HEK293 (cell line): ENCODE results near the gene FAM118A.
A peak's percentile ranks its signal among the peaks of the same experiment; 100 is the strongest.

ENCODE experiments used
- KLF17 ChIP-seq: fragments of 450-650 bp; formaldehyde crosslinking; IDR thresholded peaks from 2 replicates; pipeline ENCODE4 v1.5.1; 2016; ENCODE audit warnings: missing biosample characterization, missing genetic modification characterization
- PBX3 ChIP-seq: sonication (generic); formaldehyde crosslinking; IDR thresholded peaks from 2 replicates; pipeline ENCODE4 v1.8.1; 2022; ENCODE audit warnings: mild to moderate bottlenecking, moderate library complexity, missing genetic modification reagents
- REPIN1 ChIP-seq: fragments of 450-650 bp; formaldehyde crosslinking; IDR thresholded peaks from 2 replicates; pipeline ENCODE4 v1.5.1; 2017; ENCODE audit warnings: missing biosample characterization, missing genetic modification characterization, low read depth
- SALL2 ChIP-seq: fragments of 450-650 bp; formaldehyde crosslinking; IDR thresholded peaks from 2 replicates; pipeline ENCODE4 v1.5.0; 2017; ENCODE audit warnings: missing biosample characterization, mild to moderate bottlenecking, missing genetic modification characterization, borderline replicate concordance
- ZFHX2 ChIP-seq: fragments of 450-650 bp; formaldehyde crosslinking; conservative IDR thresholded peaks from 2 replicates; pipeline ENCODE4 v1.5.1; 2016; ENCODE audit warnings: missing biosample characterization, missing genetic modification characterization
- ZNF16 ChIP-seq: fragments of 450-650 bp; formaldehyde crosslinking; IDR thresholded peaks from 2 replicates; pipeline ENCODE4 v1.5.1; 2016; ENCODE audit warnings: low read depth, missing biosample characterization, missing genetic modification characterization
- ZNF202 ChIP-seq: fragments of 450-650 bp; formaldehyde crosslinking; IDR thresholded peaks from 2 replicates; pipeline ENCODE4 v1.5.1; 2016; ENCODE audit warnings: missing biosample characterization, missing genetic modification characterization, borderline replicate concordance
- ZNF26 ChIP-seq: fragments of 450-650 bp; formaldehyde crosslinking; IDR thresholded peaks from 2 replicates; pipeline ENCODE4 v1.5.1; 2016; ENCODE audit warnings: missing biosample characterization, missing genetic modification characterization
- ZNF266 ChIP-seq: fragments of 450-650 bp; formaldehyde crosslinking; IDR thresholded peaks from 2 replicates; pipeline ENCODE4 v1.5.1; 2016; ENCODE audit warnings: missing biosample characterization, missing genetic modification characterization, low read depth
- ZNF335 ChIP-seq: fragments of 450-650 bp; formaldehyde crosslinking; conservative IDR thresholded peaks from 2 replicates; pipeline ENCODE4 v1.5.1; 2016; ENCODE audit warnings: missing biosample characterization, missing genetic modification characterization
- ZNF362 ChIP-seq: fragments of 450-650 bp; formaldehyde crosslinking; IDR thresholded peaks from 2 replicates; pipeline ENCODE4 v1.5.1; 2016; ENCODE audit warnings: missing biosample characterization, missing genetic modification characterization
- ZNF394 ChIP-seq: fragments of 450-650 bp; formaldehyde crosslinking; IDR thresholded peaks from 2 replicates; pipeline ENCODE4 v1.5.1; 2016; ENCODE audit warnings: missing biosample characterization, missing genetic modification characterization, mild to moderate bottlenecking, moderate library complexity, borderline replicate concordance
- ZNF404 ChIP-seq: fragments of 450-650 bp; formaldehyde crosslinking; IDR thresholded peaks from 2 replicates; pipeline ENCODE4 v1.5.1; 2017; ENCODE audit warnings: missing biosample characterization, missing genetic modification characterization
- ZNF416 ChIP-seq: fragments of 450-650 bp; formaldehyde crosslinking; IDR thresholded peaks from 2 replicates; pipeline ENCODE4 v1.5.1; 2016; ENCODE audit warnings: missing biosample characterization, missing genetic modification characterization
- ZNF426 ChIP-seq: fragments of 450-650 bp; formaldehyde crosslinking; IDR thresholded peaks from 2 replicates; pipeline ENCODE4 v1.5.1; 2017; ENCODE audit warnings: missing biosample characterization, missing genetic modification characterization, mild to moderate bottlenecking, inconsistent platforms, moderate library complexity
- ZNF473 ChIP-seq: fragments of 450-650 bp; formaldehyde crosslinking; IDR thresholded peaks from 2 replicates; pipeline ENCODE4 v1.5.1; 2017; ENCODE audit warnings: missing biosample characterization, missing genetic modification characterization
- ZNF488 ChIP-seq: fragments of 450-650 bp; formaldehyde crosslinking; IDR thresholded peaks from 2 replicates; pipeline ENCODE4 v1.5.1; 2016; ENCODE audit warnings: missing biosample characterization, missing genetic modification characterization
- ZNF548 ChIP-seq: fragments of 450-650 bp; formaldehyde crosslinking; IDR thresholded peaks from 2 replicates; pipeline ENCODE4 v1.5.1; 2016; ENCODE audit warnings: missing biosample characterization, missing genetic modification characterization
- ZNF645 ChIP-seq: fragments of 450-650 bp; formaldehyde crosslinking; IDR thresholded peaks from 2 replicates; pipeline ENCODE4; 2016; ENCODE audit warnings: missing biosample characterization, missing genetic modification characterization
- ZNF704 ChIP-seq: fragments of 450-650 bp; formaldehyde crosslinking; IDR thresholded peaks from 2 replicates; pipeline ENCODE4 v1.5.1; 2016; ENCODE audit warnings: missing biosample characterization, missing genetic modification characterization
- ZNF837 ChIP-seq: fragments of 450-650 bp; formaldehyde crosslinking; IDR thresholded peaks from 2 replicates; pipeline ENCODE4 v1.5.1; 2016; ENCODE audit warnings: missing biosample characterization, missing genetic modification characterization
- TF ChIP-seq, protein P1 (sequence below): IDR thresholded peaks from 2 replicates; pipeline ENCODE4 v1.6.1; 2011; ENCODE audit warnings: mild to moderate bottlenecking, low read depth, low read length, borderline replicate concordance
- TF ChIP-seq, protein P2 (sequence below): fragments of 450-650 bp; formaldehyde crosslinking; IDR thresholded peaks from 2 replicates; pipeline ENCODE4 v1.5.1; 2016; ENCODE audit warnings: missing biosample characterization, missing genetic modification characterization
- TF ChIP-seq, protein P3 (sequence below): fragments of 450-650 bp; formaldehyde crosslinking; IDR thresholded peaks from 2 replicates; pipeline ENCODE4 v1.5.1; 2017; ENCODE audit warnings: missing biosample characterization, missing genetic modification characterization
- TF ChIP-seq, protein P4 (sequence below): fragments of 450-650 bp; formaldehyde crosslinking; IDR thresholded peaks from 2 replicates; pipeline ENCODE4 v1.5.1; 2016; ENCODE audit warnings: missing biosample characterization, missing genetic modification characterization, borderline replicate concordance

The FAM118A gene

DNA sequence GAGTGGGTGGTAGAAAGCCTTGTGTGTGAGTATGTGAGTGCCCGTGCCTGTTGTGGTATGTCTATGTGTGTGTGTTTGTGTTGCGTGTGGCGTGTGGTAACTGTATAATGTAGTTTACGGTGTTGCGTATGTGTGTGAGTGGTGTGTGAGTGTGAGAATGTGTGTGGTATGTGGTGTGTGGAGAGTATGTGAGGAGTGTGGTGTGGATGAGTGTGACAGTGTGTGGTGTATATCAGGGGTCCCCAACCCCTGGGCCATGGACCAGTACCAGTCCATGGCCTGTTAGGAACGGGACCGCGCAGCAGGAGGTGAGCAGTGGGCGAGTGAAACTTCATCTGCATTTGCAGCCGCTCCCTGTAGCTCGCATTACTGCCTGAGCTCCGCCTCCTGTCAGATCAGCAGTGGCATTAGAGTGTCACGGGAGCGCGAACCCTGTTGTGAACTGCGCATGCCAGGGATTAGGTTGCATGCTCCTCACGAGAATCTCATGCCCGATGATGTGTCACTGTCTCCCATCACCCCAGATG, 19.3 kb upstream of the FAM118A start (continued):
- TF ChIP-seq ZNF26 = no peak
- no peak for TF ChIP-seq ZNF362
- no peak for TF ChIP-seq ZNF488 (tag by site-specific recombination)
- TF ChIP-seq KLF17 (tag by site-specific recombination) = peak; percentile 63
- TF ChIP-seq, protein P1, sequence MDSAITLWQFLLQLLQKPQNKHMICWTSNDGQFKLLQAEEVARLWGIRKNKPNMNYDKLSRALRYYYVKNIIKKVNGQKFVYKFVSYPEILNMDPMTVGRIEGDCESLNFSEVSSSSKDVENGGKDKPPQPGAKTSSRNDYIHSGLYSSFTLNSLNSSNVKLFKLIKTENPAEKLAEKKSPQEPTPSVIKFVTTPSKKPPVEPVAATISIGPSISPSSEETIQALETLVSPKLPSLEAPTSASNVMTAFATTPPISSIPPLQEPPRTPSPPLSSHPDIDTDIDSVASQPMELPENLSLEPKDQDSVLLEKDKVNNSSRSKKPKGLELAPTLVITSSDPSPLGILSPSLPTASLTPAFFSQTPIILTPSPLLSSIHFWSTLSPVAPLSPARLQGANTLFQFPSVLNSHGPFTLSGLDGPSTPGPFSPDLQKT = no peak
- 0 out of 2 replicates have a peak, but pooled peaks have one; percentile 36 for TF ChIP-seq ZNF335
- no peak for TF ChIP-seq ZNF266 (tag by site-specific recombination)
- no peak for TF ChIP-seq ZNF473 (tag by site-specific recombination)
- TF ChIP-seq SALL2 (tag by site-specific recombination) = no peak
- no peak for TF ChIP-seq ZNF645 (tag by site-specific recombination)
- TF ChIP-seq, protein P2, sequence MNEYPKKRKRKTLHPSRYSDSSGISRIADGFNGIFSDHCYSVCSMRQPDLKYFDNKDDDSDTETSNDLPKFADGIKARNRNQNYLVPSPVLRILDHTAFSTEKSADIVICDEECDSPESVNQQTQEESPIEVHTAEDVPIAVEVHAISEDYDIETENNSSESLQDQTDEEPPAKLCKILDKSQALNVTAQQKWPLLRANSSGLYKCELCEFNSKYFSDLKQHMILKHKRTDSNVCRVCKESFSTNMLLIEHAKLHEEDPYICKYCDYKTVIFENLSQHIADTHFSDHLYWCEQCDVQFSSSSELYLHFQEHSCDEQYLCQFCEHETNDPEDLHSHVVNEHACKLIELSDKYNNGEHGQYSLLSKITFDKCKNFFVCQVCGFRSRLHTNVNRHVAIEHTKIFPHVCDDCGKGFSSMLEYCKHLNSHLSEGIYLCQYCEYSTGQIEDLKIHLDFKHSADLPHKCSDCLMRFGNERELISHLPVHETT (tag by site-specific recombination) = no peak
- TF ChIP-seq ZNF394 (tag by site-specific recombination) = no peak
- no peak for TF ChIP-seq REPIN1
- TF ChIP-seq ZNF416 (tag by site-specific recombination) = no peak
- TF ChIP-seq PBX3 (CRISPR knock-in tag) = no peak
- TF ChIP-seq, protein P3, sequence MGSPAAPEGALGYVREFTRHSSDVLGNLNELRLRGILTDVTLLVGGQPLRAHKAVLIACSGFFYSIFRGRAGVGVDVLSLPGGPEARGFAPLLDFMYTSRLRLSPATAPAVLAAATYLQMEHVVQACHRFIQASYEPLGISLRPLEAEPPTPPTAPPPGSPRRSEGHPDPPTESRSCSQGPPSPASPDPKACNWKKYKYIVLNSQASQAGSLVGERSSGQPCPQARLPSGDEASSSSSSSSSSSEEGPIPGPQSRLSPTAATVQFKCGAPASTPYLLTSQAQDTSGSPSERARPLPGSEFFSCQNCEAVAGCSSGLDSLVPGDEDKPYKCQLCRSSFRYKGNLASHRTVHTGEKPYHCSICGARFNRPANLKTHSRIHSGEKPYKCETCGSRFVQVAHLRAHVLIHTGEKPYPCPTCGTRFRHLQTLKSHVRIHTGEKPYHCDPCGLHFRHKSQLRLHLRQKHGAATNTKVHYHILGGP (tag by site-specific recombination) = no peak; the same call in 1 of the 2 replicates
- TF ChIP-seq ZNF837 = no peak
- TF ChIP-seq ZFHX2 (tag by site-specific recombination) = peak; percentile 88
- no peak for TF ChIP-seq ZNF426 (tag by site-specific recombination)
- no peak for TF ChIP-seq ZNF404 (tag by site-specific recombination)
- TF ChIP-seq, protein P4, sequence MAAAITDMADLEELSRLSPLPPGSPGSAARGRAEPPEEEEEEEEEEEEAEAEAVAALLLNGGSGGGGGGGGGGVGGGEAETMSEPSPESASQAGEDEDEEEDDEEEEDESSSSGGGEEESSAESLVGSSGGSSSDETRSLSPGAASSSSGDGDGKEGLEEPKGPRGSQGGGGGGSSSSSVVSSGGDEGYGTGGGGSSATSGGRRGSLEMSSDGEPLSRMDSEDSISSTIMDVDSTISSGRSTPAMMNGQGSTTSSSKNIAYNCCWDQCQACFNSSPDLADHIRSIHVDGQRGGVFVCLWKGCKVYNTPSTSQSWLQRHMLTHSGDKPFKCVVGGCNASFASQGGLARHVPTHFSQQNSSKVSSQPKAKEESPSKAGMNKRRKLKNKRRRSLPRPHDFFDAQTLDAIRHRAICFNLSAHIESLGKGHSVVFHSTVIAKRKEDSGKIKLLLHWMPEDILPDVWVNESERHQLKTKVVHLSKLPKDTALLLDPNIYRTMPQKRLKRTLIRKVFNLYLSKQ (tag by site-specific recombination) = no peak
- no peak for TF ChIP-seq ZNF202 (tag by site-specific recombination)
- TF ChIP-seq ZNF548 (tag by site-specific recombination) = no peak
- no peak for TF ChIP-seq ZNF704
- no peak for TF ChIP-seq ZNF16 (tag by site-specific recombination)
